H1 (cell line): ENCODE data around the gene ITIH4. TPM values are rescaled to one million over a fixed set of nuclear protein-coding genes. Genes with fewer than 3 reads are reported as not detected.

Source experiments
- GTF2F1 ChIP-seq: IDR thresholded peaks from 2 replicates; pipeline ENCODE4 v1.6.1; 2012; ENCODE audit warnings: low read depth, low read length, improper control_type of control experiment, borderline replicate concordance
- NANOG ChIP-seq: IDR thresholded peaks from 2 replicates; pipeline ENCODE4 v1.6.1; 2011; ENCODE audit warnings: low read length, low read depth, mild to moderate bottlenecking, inconsistent platforms; ENCODE audit not compliant: insufficient read depth, poor library complexity, severe bottlenecking
- RAD21 ChIP-seq, 2 experiments: IDR thresholded peaks in 1 of 2; conservative IDR thresholded peaks in 1 of 2; 2 replicates each; pipeline ENCODE4 v1.6.1; 2011; ENCODE audit warnings: low read depth in 2 of 2, low read length in 2 of 2, improper control_type of control experiment in 1 of 2, inconsistent platforms in 1 of 2, mild to moderate bottlenecking in 1 of 2, moderate library complexity in 1 of 2
- SIN3A ChIP-seq, 2 experiments: IDR thresholded peaks in 1 of 2; conservative IDR thresholded peaks in 1 of 2; 2 replicates each; pipeline ENCODE4 v1.6.1; 2011 to 2012; ENCODE audit warnings: low read length in 2 of 2, improper control_type of control experiment in 1 of 2, low read depth in 1 of 2, mild to moderate bottlenecking in 1 of 2
- SIRT6 ChIP-seq: IDR thresholded peaks from one replicate; pipeline ENCODE4 v1.7.1; 2012; ENCODE audit warnings: low read length, inconsistent platforms
- SIX5 ChIP-seq: IDR thresholded peaks from 2 replicates; pipeline ENCODE4 v1.6.1; 2011; ENCODE audit warnings: mild to moderate bottlenecking, low read depth, low read length
- polyA plus RNA-seq, 7 experiments: library from polyadenylated mRNA; depleted of rRNA in 3 of 7; stranded (reverse) in 5 of 7; unstranded in 2 of 7; fragments of >200 nt in 5 of 7; fragments of 200-250 nt in 2 of 7; gene quantifications; 1 replicate in 5 of 7; 2 replicates in 1 of 7; 4 replicates in 1 of 7; pipeline versions ENCODE4 v1.2.1 to v1.2.3, GENCODE V29; 2011 to 2013; ENCODE audit warnings: missing spikeins in 2 of 7, mixed read lengths in 2 of 7
- total RNA-seq: library from RNA; stranded (reverse); fragmentation: NEBNext Ultra II Directional; extraction: Animal tissue kit (Norgen Biotek cat#: 25700); gene quantifications from 2 replicates; pipeline ENCODE4 v1.2.1, GENCODE V29; 2021

ITIH4 gene
- total and polyA plus RNA-seq, 2 of the 8 experiments (the other 6 are each of a cell fraction or from before 2014, with no cell fraction given): 3.4 to 3.7 TPM

- TF ChIP-seq SIN3A (conservative IDR thresholded peaks at IDR 0.05 in 1 of 2, IDR thresholded peaks at IDR 0.05 in 1 of 2; ENCODE audit: low read depth in 1 of 2, low read length in 2 of 2) (no peak), SIRT6 (no peak), NANOG (no peak), SIX5 (no peak), RAD21 (IDR thresholded peaks at IDR 0.05 in 1 of 2, conservative IDR thresholded peaks at IDR 0.05 in 1 of 2; ENCODE audit: low read depth in 2 of 2, low read length in 2 of 2) (no peak), GTF2F1 (no peak)
Observed at GRCh38 chr3:52783211-52783555, 47.3 kb downstream of the ITIH4 start (continued).
